Measurements from ENCODE around the gene TMEM132C.

TMEM132C gene

GRCh38 chr12:128542844-128543243, 275.9 kb downstream of the TMEM132C start:
- Histone ChIP-seq H3K79me2 (ENCODE audit: control insufficient read depth, low read length) (no peaks in the 10 kb centered on the region), H3F3A (ENCODE audit: control insufficient read depth, insufficient read depth) (no peaks in the 10 kb centered on the region), H3K4me3 (ENCODE audit: low read length) (no peak overlapping the region), H3K36me3 (ENCODE audit: control insufficient read depth, low read length) (no peaks in the 10 kb centered on the region), H3K4me2 (ENCODE audit: low read length) (no peak overlapping the region), H3K9me3 (ENCODE audit: control insufficient read depth, insufficient read depth, low read length) (no peaks in the 10 kb centered on the region), H3K27me3 (ENCODE audit: control insufficient read depth, low read length) (no peaks in the 10 kb centered on the region), H4K20me1 (ENCODE audit: control insufficient read depth, insufficient read depth, low read depth, low read length) (no peaks in the 10 kb centered on the region), H3K4me1 (ENCODE audit: control insufficient read depth, low read length) (no peaks in the 10 kb centered on the region), H3K9me2 (replicated peaks; ENCODE audit: control insufficient read depth, low read length) (no peaks in the 10 kb centered on the region), H3K27ac (ENCODE audit: low read depth, low read length) (no peak overlapping the region)
- TF ChIP-seq CTCF (IDR thresholded peaks at IDR 0.05; ENCODE audit: low read depth, low read length, poor library complexity, severe bottlenecking) (no peak), EZH2phosphoT487 (IDR thresholded peaks at IDR 0.05; ENCODE audit: borderline replicate concordance, low read length) (no peak)

GRCh38 chr12:128543460-128543859, 276.5 kb downstream of the TMEM132C start:
- Histone ChIP-seq H3K4me2 (ENCODE audit: low read length) (no peak overlapping the region), H4K20me1 (ENCODE audit: control insufficient read depth, insufficient read depth, low read depth, low read length) (no peaks in the 10 kb centered on the region), H3K27me3 (ENCODE audit: control insufficient read depth, low read length) (no peaks in the 10 kb centered on the region)

GRCh38 chr12:128543971-128544370, 277.0 kb downstream of the TMEM132C start:
- H3K4me1 ChIP-seq (ENCODE audit: control insufficient read depth, low read length), result no peaks in the 10 kb centered on the region
- no peaks in the 10 kb centered on the region for H4K20me1 ChIP-seq (ENCODE audit: control insufficient read depth, insufficient read depth, low read depth, low read length)
- H3F3A ChIP-seq (ENCODE audit: control insufficient read depth, insufficient read depth), result no peaks in the 10 kb centered on the region
- no peaks in the 10 kb centered on the region for H3K79me2 ChIP-seq (ENCODE audit: control insufficient read depth, low read length)
- no peaks in the 10 kb centered on the region for H3K9me3 ChIP-seq (ENCODE audit: control insufficient read depth, insufficient read depth, low read length)
- H3K4me3 ChIP-seq (ENCODE audit: low read length), result no peak overlapping the region
- no peaks in the 10 kb centered on the region for H3K36me3 ChIP-seq (ENCODE audit: control insufficient read depth, low read length)
- no peaks in the 10 kb centered on the region for H3K27me3 ChIP-seq (ENCODE audit: control insufficient read depth, low read length)
- no peak overlapping the region for H3K27ac ChIP-seq (ENCODE audit: low read depth, low read length)
- no peak overlapping the region for H3K4me2 ChIP-seq (ENCODE audit: low read length)
- TF ChIP-seq EZH2phosphoT487 (IDR thresholded peaks at IDR 0.05; ENCODE audit: borderline replicate concordance, low read length), result no peak
- TF ChIP-seq CTCF (IDR thresholded peaks at IDR 0.05; ENCODE audit: low read depth, low read length, poor library complexity, severe bottlenecking), result no peak
- H3K9me2 ChIP-seq (replicated peaks; ENCODE audit: control insufficient read depth, low read length), result no peaks in the 10 kb centered on the region

More at GRCh38 chr12:128543460-128543859, 276.5 kb downstream of the TMEM132C start:
- Histone ChIP-seq H3K4me3 (ENCODE audit: low read length) (no peak overlapping the region), H3K36me3 (ENCODE audit: control insufficient read depth, low read length) (no peaks in the 10 kb centered on the region), H3K4me1 (ENCODE audit: control insufficient read depth, low read length) (no peaks in the 10 kb centered on the region), H3K9me2 (replicated peaks; ENCODE audit: control insufficient read depth, low read length) (no peaks in the 10 kb centered on the region), H3F3A (ENCODE audit: control insufficient read depth, insufficient read depth) (no peaks in the 10 kb centered on the region), H3K9me3 (ENCODE audit: control insufficient read depth, insufficient read depth, low read length) (no peaks in the 10 kb centered on the region), H3K27ac (ENCODE audit: low read depth, low read length) (no peak overlapping the region), H3K79me2 (ENCODE audit: control insufficient read depth, low read length) (no peaks in the 10 kb centered on the region)
- TF ChIP-seq CTCF (IDR thresholded peaks at IDR 0.05; ENCODE audit: low read depth, low read length, poor library complexity, severe bottlenecking) (no peak), EZH2phosphoT487 (IDR thresholded peaks at IDR 0.05; ENCODE audit: borderline replicate concordance, low read length) (no peak)

Data from DOHH2 (cell line).